ENCODE data around the gene TCN2. TPM values are rescaled to one million over a fixed set of nuclear protein-coding genes. Genes with fewer than 3 reads are reported as not detected.

TCN2 gene
- total and polyA plus RNA-seq, 10 of the 15 experiments (the other 5 are each of a cell fraction or from before 2014, with no cell fraction given): 5.4 to 21.8 (median 11.0) TPM

- TF ChIP-seq KLF5 (IDR thresholded peaks at IDR 0.05; ENCODE audit: partially characterized antibody) (no peak), BCL3 (IDR thresholded peaks at IDR 0.05; ENCODE audit: borderline replicate concordance, insufficient read depth, low read depth, low read length, poor library complexity, severe bottlenecking) (no peak), SIX5 (IDR thresholded peaks at IDR 0.05; ENCODE audit: low read depth, low read length, severe bottlenecking) (no peak), ZSCAN29 (IDR thresholded peaks at IDR 0.05) (no peak), SREBF2 (IDR thresholded peaks at IDR 0.05; ENCODE audit: low read length) (no peak), ZNF384 (IDR thresholded peaks at IDR 0.05; ENCODE audit: borderline replicate concordance, low read depth, low read length) (0 out of 2 replicates have a peak, but pooled peaks have one; percentile 1), CUX1 (IDR thresholded peaks at IDR 0.05; ENCODE audit: insufficient replicate concordance, low read depth, low read length) (no peak), POU2F2 (IDR thresholded peaks at IDR 0.05; ENCODE audit: borderline replicate concordance, low read depth, low read length) (no peak), RBBP5 (conservative IDR thresholded peaks at IDR 0.05) (no peak), CBX3 (IDR thresholded peaks at IDR 0.05; ENCODE audit: borderline replicate concordance, low read depth) (no peak), RELA (IDR thresholded peaks at IDR 0.05; ENCODE audit: borderline replicate concordance, partially characterized antibody) (no peak), GABPA (IDR thresholded peaks at IDR 0.05; ENCODE audit: low read depth) (no peak), IKZF2 (IDR thresholded peaks at IDR 0.05) (peak; percentile 95 to 96), EGR1 (IDR thresholded peaks at IDR 0.05; ENCODE audit: borderline replicate concordance in 1 of 2, low read depth in 2 of 2, low read length in 2 of 2) (peak in 1 of 2 experiments; percentile 33; a peak in 1 of 3 replicates), MTA2 (IDR thresholded peaks at IDR 0.05; ENCODE audit: low read depth) (no peak), EZH2 (IDR thresholded peaks at IDR 0.05; ENCODE audit: borderline replicate concordance, control insufficient read depth, low read depth, low read length) (no peak), ZNF592 (IDR thresholded peaks at IDR 0.05) (no peak), NR2C2 (IDR thresholded peaks at IDR 0.05; ENCODE audit: borderline replicate concordance, control insufficient read depth, insufficient read length, low read depth) (no peak)
These were observed 2.5 kb downstream of the TCN2 start (continued) for GRCh38 chr22:30609260-30610185.

All from GM12878 (cell line).